Measurements from ENCODE around the gene SPDYE17.
"Not testable (repeated sequence)": the region's sequence is repeated elsewhere in the genome, so short reads cannot be mapped to it uniquely, and the experiment has no call there.

The SPDYE17 gene

DNA sequence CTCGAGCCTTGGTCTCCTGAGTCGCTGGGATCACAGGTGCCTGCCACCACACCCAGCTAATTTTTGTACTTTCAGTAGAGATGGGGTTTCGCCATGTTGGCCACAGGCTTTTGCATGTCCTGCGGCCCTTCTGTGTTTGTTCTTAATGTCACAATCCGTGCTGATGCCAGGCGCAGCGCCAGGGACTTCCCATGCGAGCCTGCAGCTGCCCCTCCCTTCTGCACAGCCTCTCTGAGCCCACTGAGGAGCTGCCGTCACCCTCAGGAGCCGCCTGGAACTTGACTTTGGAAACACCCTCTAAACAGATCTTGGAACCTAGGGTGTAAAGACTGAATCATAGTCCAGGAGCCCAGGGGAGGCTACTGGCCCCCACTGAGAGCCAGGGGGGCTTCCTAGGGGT, 24.2 kb downstream of the SPDYE17 start:
- H3K4me1 ChIP-seq (ENCODE audit: control insufficient read depth, low read depth, low read length): not testable (repeated sequence)

DNA sequence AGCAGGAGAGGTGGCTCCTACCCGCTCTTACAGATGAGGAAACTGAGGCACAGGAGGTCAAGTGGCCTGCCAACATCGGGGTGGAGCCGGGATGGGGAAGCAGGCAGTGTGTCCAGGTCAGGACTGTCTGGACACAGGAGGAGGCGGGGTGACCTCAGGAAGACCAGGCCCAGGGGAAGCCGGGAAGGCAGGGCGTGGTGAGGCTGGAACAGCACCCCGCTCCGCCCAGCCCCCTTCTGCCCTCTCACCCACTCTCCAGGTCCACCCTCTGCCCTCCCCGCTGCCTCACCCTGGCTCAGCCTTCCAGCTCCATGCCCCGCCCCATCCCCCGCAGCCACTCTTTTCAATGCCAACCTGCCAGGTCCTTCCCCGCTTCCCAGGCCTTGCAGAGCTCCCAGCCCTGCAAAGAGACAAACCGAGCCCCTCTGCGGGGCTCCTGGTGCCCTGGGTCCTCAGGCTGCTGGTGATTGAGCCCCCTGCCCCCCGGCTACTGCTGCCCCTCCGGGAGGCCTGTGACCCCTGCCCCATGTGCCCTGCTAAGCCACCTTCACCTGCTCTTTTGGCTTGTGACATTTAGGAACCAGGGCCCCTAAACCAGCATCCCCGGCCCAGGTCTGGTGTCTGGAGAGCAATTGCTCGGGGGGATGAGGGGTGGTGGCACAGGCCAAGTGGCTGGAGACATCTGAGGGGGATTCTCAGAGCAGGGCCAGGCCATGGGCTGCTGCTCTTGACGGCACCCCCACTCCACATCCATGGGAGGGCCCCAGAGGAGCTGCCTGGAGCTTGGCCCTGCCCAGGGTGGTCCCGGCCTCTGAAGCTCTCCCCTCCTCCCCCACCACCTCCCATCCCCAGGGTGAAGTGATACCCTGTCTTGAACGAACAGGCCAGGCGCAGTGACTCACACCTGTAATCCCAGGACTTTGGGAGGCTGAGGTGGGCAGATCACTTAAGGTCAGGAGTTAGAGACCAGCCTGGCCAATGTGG, 25.7 kb downstream of the SPDYE17 start:
- not testable (repeated sequence) for H3K9ac ChIP-seq (ENCODE audit: low read length); H3K27ac ChIP-seq (ENCODE audit: low read length); H3K27me3 ChIP-seq (ENCODE audit: control insufficient read depth, insufficient read depth, low read length); H3K36me3 ChIP-seq (ENCODE audit: control insufficient read depth, low read depth, low read length); H3K4me3 ChIP-seq (ENCODE audit: low read length); H3K4me1 ChIP-seq (ENCODE audit: control insufficient read depth, low read depth, low read length); H3K9me3 ChIP-seq (ENCODE audit: control insufficient read depth, low read depth, low read length)

More for the DNA sequence above, 24.2 kb downstream of the SPDYE17 start:
- not testable (repeated sequence) for H3K4me3 ChIP-seq (ENCODE audit: low read length); H3K27ac ChIP-seq (ENCODE audit: low read length); H3K9ac ChIP-seq (ENCODE audit: low read length); H3K27me3 ChIP-seq (ENCODE audit: control insufficient read depth, insufficient read depth, low read length); H3K9me3 ChIP-seq (ENCODE audit: control insufficient read depth, low read depth, low read length); H3K36me3 ChIP-seq (ENCODE audit: control insufficient read depth, low read depth, low read length)

DNA sequence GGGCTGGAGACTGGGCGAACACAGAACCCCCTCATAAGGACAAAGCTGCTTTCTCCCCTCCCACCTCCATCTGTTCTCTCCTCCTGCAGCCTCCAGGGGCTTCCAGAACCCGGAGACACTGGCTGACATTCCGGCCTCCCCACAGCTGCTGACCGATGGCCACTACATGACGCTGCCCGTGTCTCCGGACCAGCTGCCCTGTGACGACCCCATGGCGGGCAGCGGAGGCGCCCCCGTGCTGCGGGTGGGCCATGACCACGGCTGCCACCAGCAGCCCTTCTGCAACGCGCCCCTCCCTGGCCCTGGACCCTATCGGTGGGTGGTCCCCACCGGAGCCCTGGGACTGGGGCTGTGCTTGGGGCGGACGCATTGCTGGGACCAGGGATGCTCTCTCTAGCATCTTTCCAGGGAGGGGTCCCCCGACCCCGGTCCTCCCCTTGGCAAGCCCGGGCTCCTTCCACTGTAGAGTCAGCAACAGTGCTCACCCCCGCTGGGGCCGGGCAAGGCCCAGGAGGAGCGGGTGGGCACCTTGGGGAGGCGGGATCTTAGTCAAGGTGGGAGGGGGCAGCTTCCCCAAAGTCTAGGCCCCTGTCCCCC, 26.6 kb downstream of the SPDYE17 start:
- H3K9me3 ChIP-seq (ENCODE audit: control insufficient read depth, low read depth, low read length); H3K27me3 ChIP-seq (ENCODE audit: control insufficient read depth, insufficient read depth, low read length); H3K4me1 ChIP-seq (ENCODE audit: control insufficient read depth, low read depth, low read length); H3K9ac ChIP-seq (ENCODE audit: low read length); H3K36me3 ChIP-seq (ENCODE audit: control insufficient read depth, low read depth, low read length); H3K27ac ChIP-seq (ENCODE audit: low read length); H3K4me3 ChIP-seq (ENCODE audit: low read length): not testable (repeated sequence)

DNA sequence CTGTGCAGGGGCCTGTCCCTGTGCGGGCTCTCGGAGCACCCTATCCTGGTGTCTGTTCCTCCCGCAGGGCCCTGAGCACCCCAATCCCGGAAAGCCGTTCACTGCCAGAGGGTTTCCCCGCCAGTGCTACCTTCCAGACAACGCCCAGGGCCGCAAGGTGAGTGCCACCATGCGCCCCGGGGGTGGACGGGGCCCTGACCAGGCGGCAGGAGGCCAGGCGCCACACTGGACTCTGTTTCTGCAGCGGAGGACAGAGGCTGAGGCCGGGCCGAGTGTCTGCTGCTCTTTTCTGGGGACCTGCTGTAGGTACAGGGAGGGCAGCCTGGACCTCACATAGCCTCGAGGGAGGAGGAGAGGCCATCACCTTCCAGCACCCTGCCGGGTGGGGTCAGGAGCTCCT, 28.0 kb downstream of the SPDYE17 start:
- not testable (repeated sequence) for H3K9ac ChIP-seq (ENCODE audit: low read length); H3K9me3 ChIP-seq (ENCODE audit: control insufficient read depth, low read depth, low read length); H3K36me3 ChIP-seq (ENCODE audit: control insufficient read depth, low read depth, low read length); H3K27ac ChIP-seq (ENCODE audit: low read length); H3K4me3 ChIP-seq (ENCODE audit: low read length); H3K4me1 ChIP-seq (ENCODE audit: control insufficient read depth, low read depth, low read length); H3K27me3 ChIP-seq (ENCODE audit: control insufficient read depth, insufficient read depth, low read length)

DNA sequence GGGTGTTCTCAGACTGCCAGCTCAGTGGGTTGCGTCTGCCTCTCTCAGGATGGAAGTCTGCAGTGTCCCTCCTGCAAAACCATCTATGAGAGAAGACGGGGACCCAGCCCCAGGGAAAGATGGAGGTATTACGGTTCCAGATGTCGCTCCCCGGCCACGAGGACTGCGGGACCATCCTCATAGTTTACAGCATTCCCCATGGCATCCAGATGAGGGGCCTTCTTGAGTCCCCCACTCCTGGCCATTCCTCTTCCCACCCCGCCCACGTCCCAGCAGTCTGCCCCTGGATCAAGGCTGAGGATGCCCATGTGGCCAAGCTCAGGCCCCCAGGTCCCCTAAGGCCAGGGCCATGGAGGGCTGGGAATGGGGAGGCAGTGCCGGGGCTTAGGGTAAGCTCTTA, 28.9 kb downstream of the SPDYE17 start:
- H3K4me1 ChIP-seq (ENCODE audit: control insufficient read depth, low read depth, low read length); H3K27ac ChIP-seq (ENCODE audit: low read length); H3K4me3 ChIP-seq (ENCODE audit: low read length); H3K9me3 ChIP-seq (ENCODE audit: control insufficient read depth, low read depth, low read length); H3K36me3 ChIP-seq (ENCODE audit: control insufficient read depth, low read depth, low read length); H3K9ac ChIP-seq (ENCODE audit: low read length); H3K27me3 ChIP-seq (ENCODE audit: control insufficient read depth, insufficient read depth, low read length): not testable (repeated sequence)

DNA sequence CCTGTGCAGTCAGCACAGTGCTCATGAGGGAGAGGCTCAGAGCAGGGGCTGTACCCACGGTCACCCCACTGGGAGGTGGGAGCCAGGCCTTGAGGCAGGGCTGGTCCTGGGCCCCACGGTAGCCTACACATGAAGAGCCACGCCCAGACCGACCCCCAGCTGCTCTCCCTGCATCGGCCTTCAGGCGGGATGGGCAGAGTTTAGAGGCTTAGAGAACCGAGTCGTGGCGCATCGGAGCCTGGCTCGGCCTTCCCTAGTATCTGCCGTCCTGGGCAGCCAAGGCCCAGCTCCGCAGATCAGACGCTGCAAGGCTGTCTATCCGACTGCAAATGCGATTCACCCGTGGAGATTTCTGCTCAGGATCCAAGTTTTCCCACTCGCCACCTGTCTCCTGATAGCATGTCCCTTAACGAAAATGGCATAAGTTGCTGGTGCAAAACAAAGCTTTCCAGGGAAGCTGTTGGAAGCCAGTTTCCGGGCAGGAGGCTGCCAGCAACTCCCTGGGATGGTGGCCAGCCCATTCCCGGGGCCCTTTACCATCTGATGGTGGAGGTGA, 29.4 kb downstream of the SPDYE17 start:
- not testable (repeated sequence) for H3K9ac ChIP-seq (ENCODE audit: low read length); H3K4me3 ChIP-seq (ENCODE audit: low read length); H3K27me3 ChIP-seq (ENCODE audit: control insufficient read depth, insufficient read depth, low read length); H3K27ac ChIP-seq (ENCODE audit: low read length); H3K4me1 ChIP-seq (ENCODE audit: control insufficient read depth, low read depth, low read length); H3K9me3 ChIP-seq (ENCODE audit: control insufficient read depth, low read depth, low read length); H3K36me3 ChIP-seq (ENCODE audit: control insufficient read depth, low read depth, low read length)

DNA sequence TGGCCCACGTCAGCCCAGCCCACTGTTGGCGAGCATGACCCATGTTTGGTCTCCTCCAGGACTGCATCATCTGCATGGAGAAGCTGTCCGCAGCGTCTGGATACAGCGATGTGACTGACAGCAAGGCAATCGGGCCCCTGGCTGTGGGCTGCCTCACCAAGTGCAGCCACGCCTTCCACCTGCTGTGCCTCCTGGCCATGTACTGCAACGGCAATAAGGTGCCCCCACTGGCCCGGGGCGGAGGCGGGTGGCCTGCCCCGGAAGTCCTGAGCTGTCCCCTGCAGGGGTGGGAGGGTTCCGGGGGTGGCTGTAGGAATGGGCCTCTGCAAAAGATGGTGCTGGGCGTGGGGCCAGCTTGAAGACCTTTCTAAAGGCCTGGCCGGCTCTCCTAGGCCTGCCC, 30.1 kb downstream of the SPDYE17 start:
- not testable (repeated sequence) for H3K36me3 ChIP-seq (ENCODE audit: control insufficient read depth, low read depth, low read length); H3K27ac ChIP-seq (ENCODE audit: low read length); H3K4me3 ChIP-seq (ENCODE audit: low read length); H3K9me3 ChIP-seq (ENCODE audit: control insufficient read depth, low read depth, low read length); H3K4me1 ChIP-seq (ENCODE audit: control insufficient read depth, low read depth, low read length); H3K9ac ChIP-seq (ENCODE audit: low read length); H3K27me3 ChIP-seq (ENCODE audit: control insufficient read depth, insufficient read depth, low read length)

DNA sequence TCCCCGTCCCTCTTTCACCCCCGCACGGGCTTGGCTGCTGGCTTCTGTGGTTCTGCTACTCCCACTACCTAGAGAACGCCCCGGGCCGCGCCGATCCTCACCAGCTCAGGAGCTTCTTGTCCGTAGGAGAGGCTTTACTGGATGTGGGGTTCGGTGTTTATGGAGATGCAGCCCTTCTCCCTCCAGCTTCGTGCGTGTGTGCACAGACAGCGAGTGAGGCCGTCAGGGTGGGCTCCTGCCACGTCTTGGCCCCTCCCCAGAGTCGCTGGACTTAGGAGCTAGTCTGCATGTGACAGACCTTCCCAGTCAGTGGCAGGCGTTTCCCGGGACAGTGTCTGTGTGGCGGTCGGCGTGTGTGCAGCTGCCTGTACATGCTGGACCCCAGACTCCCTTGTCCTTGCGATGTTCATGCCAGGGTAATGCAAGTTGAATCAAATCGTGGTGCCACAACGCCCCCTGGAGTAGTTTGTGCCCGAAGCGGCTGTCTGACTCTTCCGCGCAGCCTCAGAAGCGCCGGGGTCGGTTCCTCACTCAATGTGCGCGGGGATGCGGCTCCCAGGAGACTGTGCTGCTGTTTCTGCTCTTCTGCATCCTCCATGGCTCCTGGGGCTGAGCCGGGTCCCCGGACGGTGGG, 32.6 kb downstream of the SPDYE17 start:
- not testable (repeated sequence) for H3K4me1 ChIP-seq (ENCODE audit: control insufficient read depth, low read depth, low read length); H3K36me3 ChIP-seq (ENCODE audit: control insufficient read depth, low read depth, low read length); H3K9ac ChIP-seq (ENCODE audit: low read length); H3K27me3 ChIP-seq (ENCODE audit: control insufficient read depth, insufficient read depth, low read length); H3K27ac ChIP-seq (ENCODE audit: low read length); H3K9me3 ChIP-seq (ENCODE audit: control insufficient read depth, low read depth, low read length); H3K4me3 ChIP-seq (ENCODE audit: low read length)

DNA sequence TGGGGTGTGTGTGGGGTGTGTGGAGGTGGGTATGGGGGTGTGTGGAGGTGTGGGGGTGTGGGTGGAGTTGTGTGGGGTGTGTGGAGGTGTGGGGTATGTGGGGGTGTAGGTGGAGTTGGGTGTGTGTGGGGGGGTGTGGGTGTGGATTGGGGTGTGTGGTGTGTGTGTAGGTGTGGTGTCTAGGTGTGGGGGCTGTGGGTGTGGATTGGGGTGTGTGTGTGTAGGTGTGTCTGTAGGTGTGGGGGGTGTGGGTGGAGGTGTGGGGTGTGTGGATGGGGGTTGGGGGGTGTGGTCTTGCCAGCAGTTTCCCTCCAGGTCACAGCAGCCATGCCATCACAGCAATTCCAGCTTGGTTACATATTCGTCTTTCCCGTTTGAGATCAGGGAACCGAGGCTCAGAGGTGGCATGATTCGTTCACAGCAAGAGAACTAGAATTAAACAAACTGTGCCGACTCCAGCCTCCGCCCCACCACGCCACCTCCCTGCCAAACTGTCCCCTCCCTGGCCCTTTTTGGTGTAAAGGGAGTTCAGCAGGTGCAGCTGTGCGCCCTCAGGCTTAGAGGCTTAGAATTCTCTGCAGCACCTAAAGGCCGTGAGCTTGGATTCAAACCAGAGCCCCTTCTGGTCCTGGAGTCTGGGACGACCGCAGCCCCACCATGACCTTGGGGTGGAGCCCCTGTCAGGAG, 33.3 kb downstream of the SPDYE17 start:
- not testable (repeated sequence) for H3K4me3 ChIP-seq (ENCODE audit: low read length); H3K36me3 ChIP-seq (ENCODE audit: control insufficient read depth, low read depth, low read length); H3K9me3 ChIP-seq (ENCODE audit: control insufficient read depth, low read depth, low read length); H3K4me1 ChIP-seq (ENCODE audit: control insufficient read depth, low read depth, low read length); H3K27me3 ChIP-seq (ENCODE audit: control insufficient read depth, insufficient read depth, low read length); H3K27ac ChIP-seq (ENCODE audit: low read length); H3K9ac ChIP-seq (ENCODE audit: low read length)

DNA sequence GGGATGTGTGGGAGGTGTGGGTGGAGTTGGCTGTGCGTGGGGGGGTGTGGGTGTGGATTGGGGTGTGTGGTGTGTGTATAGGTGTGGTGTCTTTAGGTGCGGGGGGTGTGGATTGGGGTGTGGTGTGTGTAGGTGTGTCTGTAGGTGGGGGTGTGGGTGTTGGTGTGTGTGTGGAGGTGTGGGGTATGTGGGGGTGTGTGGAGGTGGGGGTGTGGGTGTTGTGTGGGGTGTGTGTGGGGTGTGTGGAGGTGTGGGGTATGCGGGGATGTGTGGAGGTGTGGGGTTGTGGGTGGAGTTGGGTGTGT, 33.9 kb downstream of the SPDYE17 start:
- Histone ChIP-seq H3K27ac (ENCODE audit: low read length) (no peak overlapping the region), H3K4me3 (ENCODE audit: low read length) (no peak overlapping the region), H3K4me1 (ENCODE audit: control insufficient read depth, low read depth, low read length) (no peaks in the 10 kb centered on the region), H3K36me3 (ENCODE audit: control insufficient read depth, low read depth, low read length) (no peaks in the 10 kb centered on the region), H3K9me3 (ENCODE audit: control insufficient read depth, low read depth, low read length) (no peaks in the 10 kb centered on the region), H3K27me3 (ENCODE audit: control insufficient read depth, insufficient read depth, low read length) (no peaks in the 10 kb centered on the region), H3K9ac (ENCODE audit: low read length) (no peak overlapping the region)

DNA sequence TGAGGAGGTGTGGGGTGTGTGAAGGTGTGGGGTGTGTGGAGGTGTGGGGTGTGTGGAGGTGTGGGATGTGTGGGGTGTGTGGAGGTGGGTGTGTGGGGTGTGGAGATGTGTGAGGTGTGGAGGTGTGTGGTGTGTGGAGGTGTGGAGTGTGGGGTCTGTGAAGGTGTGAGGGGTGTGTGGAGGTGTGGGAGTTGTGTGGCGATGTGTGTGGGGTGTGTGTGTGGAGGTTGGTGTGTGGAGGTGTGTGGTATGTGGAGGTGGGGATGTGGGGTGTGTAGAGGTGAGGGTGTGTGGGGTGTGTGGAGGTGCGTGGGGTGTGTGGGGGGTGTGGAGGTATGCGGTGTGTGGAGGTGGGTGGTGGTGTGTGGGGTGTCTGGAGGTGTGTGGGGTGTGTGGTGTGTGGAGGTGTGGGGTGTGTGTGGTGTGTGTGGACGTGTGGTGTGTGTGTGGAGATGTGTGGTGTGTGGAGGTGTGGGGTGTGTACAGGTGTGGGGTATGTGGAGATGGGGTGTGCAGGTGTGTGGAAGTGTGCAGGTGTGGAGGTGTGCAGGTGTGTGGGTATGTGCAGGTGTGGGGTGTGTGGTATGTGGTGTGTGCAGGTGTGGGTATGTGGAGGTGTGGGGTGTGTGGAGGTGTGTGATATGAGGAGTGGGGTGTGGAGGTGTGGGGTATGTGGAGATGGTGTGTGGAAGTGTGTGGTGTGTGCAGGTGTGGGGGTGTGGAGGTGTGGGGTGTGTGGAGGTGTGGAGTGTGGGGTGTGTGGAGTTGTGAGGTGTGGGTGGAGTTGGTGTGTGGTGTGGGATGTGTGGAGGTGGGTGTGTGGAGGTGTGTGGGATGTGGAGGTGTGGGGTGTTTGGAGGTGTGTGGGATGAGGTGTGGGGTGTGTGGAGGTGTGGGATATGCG, 34.5 kb downstream of the SPDYE17 start:
- H3K9me3 ChIP-seq (ENCODE audit: control insufficient read depth, low read depth, low read length): no peaks in the 10 kb centered on the region
- H3K27me3 ChIP-seq (ENCODE audit: control insufficient read depth, insufficient read depth, low read length): no peaks in the 10 kb centered on the region
- no peaks in the 10 kb centered on the region for H3K4me1 ChIP-seq (ENCODE audit: control insufficient read depth, low read depth, low read length)
- no peak overlapping the region for H3K9ac ChIP-seq (ENCODE audit: low read length)
- no peak overlapping the region for H3K27ac ChIP-seq (ENCODE audit: low read length)
- H3K36me3 ChIP-seq (ENCODE audit: control insufficient read depth, low read depth, low read length): no peaks in the 10 kb centered on the region
- no peak overlapping the region for H3K4me3 ChIP-seq (ENCODE audit: low read length)
